A549 (cell line): ENCODE measurements around the gene SIRT4.

Experiments used
- CHD2 ChIP-seq: fragments of 150-350 bp; IDR thresholded peaks from 2 replicates; pipeline ENCODE4 v1.6.1; 2014; ENCODE audit warnings: low read length; ENCODE audit not compliant: partially characterized antibody
- EHMT2 ChIP-seq: fragments of 200-600 bp; sonication (generic); IDR thresholded peaks from 2 replicates; pipeline ENCODE4 v1.6.1; 2016; ENCODE audit warnings: antibody characterized with exemption, low read depth, mild to moderate bottlenecking, moderate library complexity
- EP300 ChIP-seq, 2 experiments: fragments of >200 bp; sonication (Bioruptor Twin); formaldehyde crosslinking; IDR thresholded peaks; 2 replicates in 1 of 2; 3 replicates in 1 of 2; pipeline ENCODE4 v1.6.1; 2016 to 2017
- FOXS1 ChIP-seq: fragments of 250-450 bp; sonication (Bioruptor Pico); IDR thresholded peaks from 2 replicates; pipeline ENCODE4 v1.5.0; 2020; ENCODE audit warnings: mild to moderate bottlenecking, moderate library complexity
- POLR2A ChIP-seq: IDR thresholded peaks from 2 replicates; pipeline ENCODE4 v1.6.1; 2012; ENCODE audit warnings: mild to moderate bottlenecking, low read length
- POLR2AphosphoS2 ChIP-seq: conservative IDR thresholded peaks from 2 replicates; pipeline ENCODE4 v1.6.1; 2012; ENCODE audit warnings: low read length, improper control_type of control experiment, inconsistent platforms
- SMC3 ChIP-seq: fragments of >200 bp; sonication (Bioruptor Twin); formaldehyde crosslinking; IDR thresholded peaks from 3 replicates; pipeline ENCODE4 v1.6.1; 2018; ENCODE audit warnings: inconsistent platforms
- ZSCAN20 ChIP-seq: fragments of 250-450 bp; sonication (Bioruptor Pico); IDR thresholded peaks from 2 replicates; pipeline ENCODE4 v1.8.0; 2022; ENCODE audit warnings: mild to moderate bottlenecking, moderate library complexity
- TF ChIP-seq, protein P1 (sequence below): fragments of >200 bp; sonication (Bioruptor Twin); formaldehyde crosslinking; IDR thresholded peaks from 3 replicates; pipeline ENCODE4 v1.5.1; 2016
- TF ChIP-seq, protein P2 (sequence below): IDR thresholded peaks from 2 replicates; pipeline ENCODE4 v1.6.1; 2012

DNA sequence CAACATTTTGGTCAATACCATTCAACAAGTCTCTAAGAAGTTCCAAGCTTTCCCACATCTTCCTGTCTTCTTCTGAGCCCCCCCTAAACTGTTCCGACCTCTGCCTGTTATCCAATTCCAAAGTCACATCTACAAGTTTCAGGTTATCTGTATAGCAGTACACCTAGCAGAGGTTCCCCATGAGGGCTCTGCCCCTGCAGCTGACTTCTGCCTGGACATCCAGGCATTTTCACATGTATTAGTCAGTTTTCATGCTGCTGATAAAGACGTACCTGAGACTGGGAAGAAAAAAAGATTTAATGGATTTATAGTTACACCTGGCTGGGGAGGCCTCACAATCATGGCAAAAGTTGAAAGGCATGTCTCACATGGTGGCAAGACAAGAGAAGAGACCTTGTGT is 35.6 kb downstream of the SIRT4 start:
- TF ChIP-seq SMC3 (no peak), POLR2A (no peak), FOXS1 (CRISPR knock-in tag) (no peak), EHMT2 (no peak), EP300 (IDR thresholded peaks at IDR 0.05) (no peak), ZSCAN20 (CRISPR knock-in tag) (no peak), CHD2 (no peak), POLR2AphosphoS2 (no peak)
- TF ChIP-seq, protein P1, sequence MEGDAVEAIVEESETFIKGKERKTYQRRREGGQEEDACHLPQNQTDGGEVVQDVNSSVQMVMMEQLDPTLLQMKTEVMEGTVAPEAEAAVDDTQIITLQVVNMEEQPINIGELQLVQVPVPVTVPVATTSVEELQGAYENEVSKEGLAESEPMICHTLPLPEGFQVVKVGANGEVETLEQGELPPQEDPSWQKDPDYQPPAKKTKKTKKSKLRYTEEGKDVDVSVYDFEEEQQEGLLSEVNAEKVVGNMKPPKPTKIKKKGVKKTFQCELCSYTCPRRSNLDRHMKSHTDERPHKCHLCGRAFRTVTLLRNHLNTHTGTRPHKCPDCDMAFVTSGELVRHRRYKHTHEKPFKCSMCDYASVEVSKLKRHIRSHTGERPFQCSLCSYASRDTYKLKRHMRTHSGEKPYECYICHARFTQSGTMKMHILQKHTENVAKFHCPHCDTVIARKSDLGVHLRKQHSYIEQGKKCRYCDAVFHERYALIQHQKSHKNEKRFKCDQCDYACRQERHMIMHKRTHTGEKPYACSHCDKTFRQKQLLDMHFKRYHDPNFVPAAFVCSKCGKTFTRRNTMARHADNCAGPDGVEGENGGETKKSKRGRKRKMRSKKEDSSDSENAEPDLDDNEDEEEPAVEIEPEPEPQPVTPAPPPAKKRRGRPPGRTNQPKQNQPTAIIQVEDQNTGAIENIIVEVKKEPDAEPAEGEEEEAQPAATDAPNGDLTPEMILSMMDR: no peak
- TF ChIP-seq, protein P2, sequence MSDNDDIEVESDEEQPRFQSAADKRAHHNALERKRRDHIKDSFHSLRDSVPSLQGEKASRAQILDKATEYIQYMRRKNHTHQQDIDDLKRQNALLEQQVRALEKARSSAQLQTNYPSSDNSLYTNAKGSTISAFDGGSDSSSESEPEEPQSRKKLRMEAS: no peak
